ENCODE measurements around the gene EGR4. TPM values are rescaled to one million over a fixed set of nuclear protein-coding genes. Genes with fewer than 3 reads are reported as not detected.
A peak's percentile ranks its signal among the peaks of the same experiment; 100 is the strongest.

Gene EGR4
- total and polyA plus RNA-seq, 5 donors from 2014 or later: 0.69 TPM; not detected in 4

DNA sequence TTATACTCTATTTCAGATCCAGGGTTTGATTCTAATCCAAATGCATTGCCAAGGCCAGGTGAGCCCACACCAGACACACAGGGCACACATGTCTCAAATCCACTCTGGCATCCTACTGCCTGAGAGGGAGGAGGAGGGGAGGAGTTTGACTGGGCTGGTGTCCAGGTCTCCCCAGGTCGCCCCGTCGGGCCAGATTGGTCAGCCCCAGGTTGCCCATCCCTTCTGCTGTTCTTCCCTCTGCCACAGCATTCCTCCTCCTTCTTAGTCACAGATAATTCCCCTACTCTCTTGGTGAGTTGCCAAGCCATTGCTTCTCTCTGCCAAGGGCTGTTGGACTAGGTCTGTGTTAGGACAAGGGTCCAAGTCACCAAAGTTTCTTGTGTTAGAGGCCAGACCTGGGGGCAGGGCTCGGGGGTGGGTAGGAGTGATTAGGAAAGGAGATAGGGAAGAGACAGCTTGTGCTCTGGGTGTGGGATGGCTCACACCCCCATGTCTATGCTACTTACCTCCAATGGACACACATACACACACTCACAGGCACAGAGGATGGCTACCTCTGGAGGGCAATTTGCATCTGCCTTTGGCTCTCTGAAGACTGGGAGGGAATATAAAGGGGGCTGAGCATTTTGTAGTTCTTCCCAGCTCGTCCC is 2.5 kb upstream of the EGR4 start:
- H3K27ac Mint-ChIP-seq: no peak overlapping the region
- H3K27me3 Mint-ChIP-seq: peaks cover 73% of the 10 kb centered on the region
- ATAC-seq (ENCODE audit: low read depth in 2 of 2) (no peak), DNase-seq (no peak)
- no peaks in the 10 kb centered on the region for H3K36me3 Mint-ChIP-seq
- Histone ChIP-seq H3K9me3 (ENCODE audit: control insufficient read depth in 2 of 2, low read length in 2 of 2) (peaks cover 3% of the 10 kb centered on the region in 2 experiments), H3K27ac (ENCODE audit: insufficient read depth, low read length, poor library complexity, severe bottlenecking) (no peak overlapping the region), H3K4me3 (ENCODE audit: low read depth, low read length) (no peak overlapping the region), H3K36me3 (ENCODE audit: control insufficient read depth, insufficient read depth, low read length) (no peaks in the 10 kb centered on the region), H3K27me3 (ENCODE audit: control insufficient read depth, insufficient read depth, low read length) (peaks cover 44% of the 10 kb centered on the region), H3K4me1 (ENCODE audit: control insufficient read depth, insufficient read depth, low read length, poor library complexity, severe bottlenecking) (peaks cover 32% of the 10 kb centered on the region)
- H3K9me3 Mint-ChIP-seq: peaks cover 0 to 8% (median 0%) of the 10 kb centered on the region in 7 donors
- H3K4me3 Mint-ChIP-seq: peak overlapping the region in 1 of 4 donors; percentile 30
- H3K4me1 Mint-ChIP-seq: peaks cover 0 to 15% (median 2%) of the 10 kb centered on the region in 4 donors

DNA sequence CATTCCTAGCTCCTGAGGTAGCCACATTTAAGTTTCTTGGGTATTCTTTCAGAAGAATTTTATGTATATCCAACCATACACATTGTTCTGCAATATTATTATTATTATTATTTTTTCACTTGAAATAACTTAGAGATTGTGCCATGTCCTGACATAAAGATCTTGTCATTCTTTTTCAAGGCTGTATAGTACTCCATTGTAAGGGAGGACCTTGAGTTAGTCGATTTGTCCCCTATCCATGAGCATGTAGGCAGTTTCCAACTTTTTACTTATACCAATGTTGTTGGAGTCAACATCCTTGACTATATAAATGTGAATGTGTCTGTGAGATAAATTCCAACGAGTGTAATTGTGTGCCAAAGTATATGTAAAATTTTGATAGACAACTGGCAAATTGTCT is 891 bp upstream of the EGR4 start:
- H3K4me1 Mint-ChIP-seq: peaks cover 0 to 21% (median 4%) of the 10 kb centered on the region in 4 donors
- DNase-seq (no peak), ATAC-seq (ENCODE audit: low read depth in 2 of 2) (no peak)
- Histone ChIP-seq H3K4me3 (ENCODE audit: low read depth, low read length) (no peak overlapping the region), H3K36me3 (ENCODE audit: control insufficient read depth, insufficient read depth, low read length) (no peaks in the 10 kb centered on the region), H3K27me3 (ENCODE audit: control insufficient read depth, insufficient read depth, low read length) (peaks cover 45% of the 10 kb centered on the region), H3K4me1 (ENCODE audit: control insufficient read depth, insufficient read depth, low read length, poor library complexity, severe bottlenecking) (peaks cover 35% of the 10 kb centered on the region), H3K27ac (ENCODE audit: insufficient read depth, low read length, poor library complexity, severe bottlenecking) (no peak overlapping the region), H3K9me3 (ENCODE audit: control insufficient read depth in 2 of 2, low read length in 2 of 2) (peaks cover 3% of the 10 kb centered on the region in 2 experiments)
- H3K27ac Mint-ChIP-seq: no peak overlapping the region
- H3K27me3 Mint-ChIP-seq: peaks cover 73% of the 10 kb centered on the region
- peak overlapping the region in 1 of 4 donors; percentile 74 for H3K4me3 Mint-ChIP-seq
- H3K9me3 Mint-ChIP-seq: peaks cover 0 to 10% (median 0%) of the 10 kb centered on the region in 7 donors
- H3K36me3 Mint-ChIP-seq: no peaks in the 10 kb centered on the region

DNA sequence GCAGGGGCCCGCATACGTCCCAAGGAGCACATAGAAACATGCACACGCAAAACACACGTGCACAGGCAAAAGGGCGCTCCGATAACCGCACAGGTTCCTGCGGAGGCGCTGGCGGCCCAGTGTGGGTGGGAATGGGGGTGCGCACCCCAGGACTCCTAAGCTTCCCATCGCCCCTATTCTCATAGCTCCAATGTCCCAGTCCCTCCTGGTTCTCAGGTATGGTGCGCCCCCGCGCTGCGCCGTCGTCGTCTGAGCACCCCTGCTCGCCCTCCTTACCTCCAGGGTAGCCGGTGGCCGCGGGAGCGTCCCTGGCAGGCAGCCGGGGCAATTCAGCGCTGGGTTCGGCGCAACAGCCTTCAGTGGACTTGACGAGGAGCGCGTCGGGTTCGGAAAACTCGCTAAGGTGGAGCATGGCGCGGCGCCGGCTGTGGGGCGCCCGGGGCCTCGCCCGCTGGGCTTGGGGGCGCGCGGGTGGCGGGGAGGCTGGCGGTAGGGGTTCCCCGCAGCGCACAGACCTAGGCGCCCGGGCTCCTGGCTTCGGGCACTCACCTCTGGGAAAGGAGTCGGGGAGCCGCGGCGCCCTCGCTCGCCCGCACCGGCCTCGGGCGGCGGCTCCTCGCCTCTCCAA is 328 bp downstream of the EGR4 start:
- H3K27me3 Mint-ChIP-seq: peaks cover 75% of the 10 kb centered on the region
- Histone ChIP-seq H3K9me3 (ENCODE audit: control insufficient read depth in 2 of 2, low read length in 2 of 2) (peaks cover 3% of the 10 kb centered on the region in 2 experiments), H3K36me3 (ENCODE audit: control insufficient read depth, insufficient read depth, low read length) (no peaks in the 10 kb centered on the region), H3K4me3 (ENCODE audit: low read depth, low read length) (no peak overlapping the region), H3K27ac (ENCODE audit: insufficient read depth, low read length, poor library complexity, severe bottlenecking) (no peak overlapping the region), H3K27me3 (ENCODE audit: control insufficient read depth, insufficient read depth, low read length) (peaks cover 47% of the 10 kb centered on the region), H3K4me1 (ENCODE audit: control insufficient read depth, insufficient read depth, low read length, poor library complexity, severe bottlenecking) (peaks cover 35% of the 10 kb centered on the region)
- no peak for ATAC-seq (ENCODE audit: low read depth in 2 of 2)
- H3K27ac Mint-ChIP-seq: peak overlapping the region in 1 of 3 donors; percentile 35
- no peaks in the 10 kb centered on the region for H3K36me3 Mint-ChIP-seq
- peaks cover 0 to 10% (median 0%) of the 10 kb centered on the region in 7 donors for H3K9me3 Mint-ChIP-seq
- peaks cover 0 to 21% (median 5%) of the 10 kb centered on the region in 4 donors for H3K4me1 Mint-ChIP-seq
- DNase-seq: peak in 1 of 3 donors; percentile 26
- peak overlapping the region; percentile 65 to 74 (median 74) for H3K4me3 Mint-ChIP-seq

DNA sequence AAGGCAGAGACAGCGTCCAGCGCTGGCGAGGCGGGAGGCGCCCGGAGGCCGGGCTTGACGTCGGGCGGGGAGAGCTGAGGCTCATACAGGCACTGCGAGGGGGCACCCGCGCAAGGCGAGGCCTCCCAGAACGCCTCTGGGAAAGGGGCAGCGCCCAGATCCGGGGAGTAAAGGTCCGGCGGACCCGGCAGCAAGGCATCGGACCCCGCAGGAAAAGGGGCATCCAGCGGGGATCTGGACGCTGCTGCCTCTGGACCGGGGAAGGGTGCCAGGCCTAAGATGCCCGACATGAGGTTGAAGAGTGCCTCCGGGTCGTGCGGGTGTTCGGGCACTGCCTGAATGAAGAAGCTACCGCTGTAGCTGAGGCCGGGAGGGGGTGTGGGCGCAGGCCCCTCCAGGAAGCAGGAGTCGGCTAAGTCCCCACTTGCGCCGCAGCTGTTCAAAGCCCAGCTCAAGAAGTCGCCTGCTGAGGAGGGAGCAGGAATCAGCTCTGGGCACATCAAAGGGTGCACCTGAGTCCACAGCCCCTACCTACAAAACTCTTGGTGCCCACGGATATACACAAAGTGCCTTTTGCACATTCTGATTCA is 937 bp downstream of the EGR4 start:
- Mint-ChIP-seq H3K4me3 (peak overlapping the region; percentile 65 to 74 (median 72)), H3K9me3 (peaks cover 0 to 10% (median 0%) of the 10 kb centered on the region in 7 donors), H3K27ac (peak overlapping the region in 1 of 3 donors; percentile 35), H3K4me1 (peaks cover 0 to 21% (median 6%) of the 10 kb centered on the region in 4 donors), H3K27me3 (peaks cover 75% of the 10 kb centered on the region), H3K36me3 (no peaks in the 10 kb centered on the region)
- H3K4me1 ChIP-seq (ENCODE audit: control insufficient read depth, insufficient read depth, low read length, poor library complexity, severe bottlenecking): peaks cover 35% of the 10 kb centered on the region
- peaks cover 3% of the 10 kb centered on the region in 2 experiments for H3K9me3 ChIP-seq (ENCODE audit: control insufficient read depth in 2 of 2, low read length in 2 of 2)
- H3K36me3 ChIP-seq (ENCODE audit: control insufficient read depth, insufficient read depth, low read length): no peaks in the 10 kb centered on the region
- H3K27me3 ChIP-seq (ENCODE audit: control insufficient read depth, insufficient read depth, low read length): peaks cover 45% of the 10 kb centered on the region
- DNase-seq: no peak
- H3K4me3 ChIP-seq (ENCODE audit: low read depth, low read length): no peak overlapping the region
- ATAC-seq (ENCODE audit: low read depth in 2 of 2): no peak
- H3K27ac ChIP-seq (ENCODE audit: insufficient read depth, low read length, poor library complexity, severe bottlenecking): no peak overlapping the region

DNA sequence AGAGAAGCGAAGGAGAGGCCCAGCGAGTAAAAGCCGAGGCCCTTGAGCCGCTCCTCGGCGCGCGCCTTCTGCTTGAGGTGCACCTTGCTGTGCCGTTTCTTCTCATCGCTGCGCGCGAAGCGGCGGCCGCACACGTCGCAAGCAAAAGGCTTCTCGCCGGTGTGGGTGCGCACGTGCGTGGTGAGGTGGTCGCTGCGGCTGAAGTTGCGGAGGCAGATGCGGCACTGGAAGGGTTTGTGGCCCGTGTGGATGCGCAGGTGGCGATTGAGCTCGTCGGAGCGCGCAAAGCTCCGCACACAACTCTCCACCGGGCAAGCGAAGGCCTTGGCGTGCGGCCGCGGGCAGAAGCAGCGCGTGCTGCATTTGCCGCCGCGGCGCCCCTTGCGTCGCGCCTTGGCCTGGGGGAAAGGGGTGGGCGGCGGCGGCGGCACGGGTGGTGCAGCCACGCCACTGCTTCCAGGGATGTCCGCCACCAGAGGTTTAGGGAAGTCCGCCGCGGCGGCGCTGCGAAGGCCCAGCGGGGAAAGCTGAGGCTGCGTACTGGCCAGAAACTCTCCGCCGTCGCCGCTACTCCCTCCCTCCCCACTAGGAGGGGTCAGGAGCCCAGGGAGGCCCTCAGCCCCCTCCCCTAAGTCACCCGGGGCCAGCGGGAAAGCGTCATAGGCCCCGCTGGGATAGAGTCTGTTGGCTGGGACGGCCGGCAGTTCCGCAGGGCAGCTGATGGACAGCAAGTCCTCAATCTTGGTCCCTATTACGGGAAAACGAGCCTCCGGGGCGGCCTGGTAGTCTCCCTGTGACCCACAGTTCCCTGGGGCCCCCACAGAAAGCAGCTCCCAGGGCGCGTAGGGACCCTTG is 1.7 kb downstream of the EGR4 start:
- Histone ChIP-seq H3K4me1 (ENCODE audit: control insufficient read depth, insufficient read depth, low read length, poor library complexity, severe bottlenecking) (peaks cover 35% of the 10 kb centered on the region), H3K27me3 (ENCODE audit: control insufficient read depth, insufficient read depth, low read length) (peaks cover 38% of the 10 kb centered on the region), H3K27ac (ENCODE audit: insufficient read depth, low read length, poor library complexity, severe bottlenecking) (no peak overlapping the region), H3K36me3 (ENCODE audit: control insufficient read depth, insufficient read depth, low read length) (no peaks in the 10 kb centered on the region), H3K4me3 (ENCODE audit: low read depth, low read length) (no peak overlapping the region), H3K9me3 (ENCODE audit: control insufficient read depth in 2 of 2, low read length in 2 of 2) (peaks cover 3% of the 10 kb centered on the region in 2 experiments)
- DNase-seq (peak in 1 of 3 donors; percentile 56), ATAC-seq (ENCODE audit: low read depth in 2 of 2) (no peak)
- H3K9me3 Mint-ChIP-seq: peaks cover 0 to 10% (median 0%) of the 10 kb centered on the region in 7 donors
- no peaks in the 10 kb centered on the region for H3K36me3 Mint-ChIP-seq
- peaks cover 70% of the 10 kb centered on the region for H3K27me3 Mint-ChIP-seq
- H3K27ac Mint-ChIP-seq: no peak overlapping the region
- H3K4me3 Mint-ChIP-seq: peak overlapping the region; percentile 21 to 85 (median 64)
- H3K4me1 Mint-ChIP-seq: peaks cover 0 to 21% (median 6%) of the 10 kb centered on the region in 4 donors

DNA sequence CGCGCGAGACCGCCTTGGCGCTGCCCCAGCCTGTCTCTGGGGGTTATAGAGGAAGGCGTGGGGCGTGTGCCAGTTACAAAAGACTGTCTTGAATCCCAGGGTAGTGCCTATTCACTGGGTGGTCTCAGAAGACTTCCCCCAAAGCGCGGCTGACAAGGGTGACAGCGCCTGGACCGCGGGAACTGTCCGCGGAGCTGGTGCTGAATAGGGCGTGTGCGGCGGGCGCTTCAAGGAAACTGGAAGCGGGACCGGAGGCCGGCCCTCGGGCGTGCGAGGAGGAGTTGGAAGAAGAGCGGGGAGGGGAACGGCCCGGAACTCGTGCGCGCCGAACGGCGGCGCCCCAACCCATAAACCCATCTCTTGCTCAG is 2.3 kb downstream of the EGR4 start:
- Mint-ChIP-seq H3K4me3 (peak overlapping the region; percentile 64 to 85 (median 70)), H3K9me3 (peaks cover 0 to 10% (median 0%) of the 10 kb centered on the region in 7 donors), H3K27ac (no peak overlapping the region), H3K36me3 (no peaks in the 10 kb centered on the region), H3K4me1 (peaks cover 0 to 21% (median 6%) of the 10 kb centered on the region in 4 donors), H3K27me3 (peaks cover 64% of the 10 kb centered on the region)
- Histone ChIP-seq H3K27me3 (ENCODE audit: control insufficient read depth, insufficient read depth, low read length) (peaks cover 32% of the 10 kb centered on the region), H3K36me3 (ENCODE audit: control insufficient read depth, insufficient read depth, low read length) (no peaks in the 10 kb centered on the region), H3K9me3 (ENCODE audit: control insufficient read depth in 2 of 2, low read length in 2 of 2) (peaks cover 3% of the 10 kb centered on the region in 2 experiments), H3K4me3 (ENCODE audit: low read depth, low read length) (no peak overlapping the region), H3K4me1 (ENCODE audit: control insufficient read depth, insufficient read depth, low read length, poor library complexity, severe bottlenecking) (peaks cover 35% of the 10 kb centered on the region), H3K27ac (ENCODE audit: insufficient read depth, low read length, poor library complexity, severe bottlenecking) (no peak overlapping the region)
- ATAC-seq (ENCODE audit: low read depth in 2 of 2): peak in 1 of 2 donors; percentile 18
- DNase-seq: peak; percentile 25 to 62 (median 58)
